ENCODE results near the gene ZNF823.
"Not testable (repeated sequence)": the region's sequence is repeated elsewhere in the genome, so short reads cannot be mapped to it uniquely, and the experiment has no call there.

ZNF823 gene

GRCh38 chr19:11780431-11781020, 41.8 kb upstream of the ZNF823 start:
- DNase-seq = peak; percentile 2
- no peaks in the 10 kb centered on the region for H3K79me2 ChIP-seq (ENCODE audit: control insufficient read depth, insufficient read depth, low read length)
- no peak overlapping the region for H3K18ac ChIP-seq (ENCODE audit: low read length)
- no peaks in the 10 kb centered on the region for H3K4me1 ChIP-seq (ENCODE audit: control insufficient read depth, low read depth, low read length)
- H3K36me3 ChIP-seq (ENCODE audit: control insufficient read depth, insufficient read depth, low read length) = no peaks in the 10 kb centered on the region
- no peak overlapping the region for H4K8ac ChIP-seq (ENCODE audit: low read depth, low read length)
- no peak overlapping the region for H2AK5ac ChIP-seq (ENCODE audit: low read length)
- no peak overlapping the region for H3K56ac ChIP-seq (ENCODE audit: low read length)
- no peak overlapping the region for H3K4me2 ChIP-seq (ENCODE audit: low read length)
- no peak overlapping the region for H4K5ac ChIP-seq (ENCODE audit: low read length)
- H3K23ac ChIP-seq (ENCODE audit: low read length) = no peak overlapping the region
- WGBS (ENCODE audit: extremely low coverage, insufficient coverage, low lambda C conversion rate) = no CpG with 5 or more reads among the region's 7 CpGs
- H3K27me3 ChIP-seq (ENCODE audit: insufficient read depth, low read length, poor library complexity) = no peaks in the 10 kb centered on the region
- no peak overlapping the region for H3K27ac ChIP-seq (ENCODE audit: low read depth, low read length)
- H2BK5ac ChIP-seq (ENCODE audit: low read length) = no peak overlapping the region
- no peak overlapping the region for H2BK120ac ChIP-seq (ENCODE audit: low read depth, low read length)
- no peak overlapping the region for H2BK15ac ChIP-seq (replicated peaks; ENCODE audit: low read depth)
- no peak overlapping the region for H3K4ac ChIP-seq (ENCODE audit: low read depth, low read length)
- H3K4me3 ChIP-seq (ENCODE audit: low read length) = no peak overlapping the region
- no peak overlapping the region for H3K9ac ChIP-seq (ENCODE audit: low read length)
- no peaks in the 10 kb centered on the region for H3K79me1 ChIP-seq (ENCODE audit: low read length)

GRCh38 chr19:11776669-11777068, 37.9 kb upstream of the ZNF823 start:
- not testable (repeated sequence) for H3K18ac ChIP-seq (ENCODE audit: low read length); H3K79me1 ChIP-seq (ENCODE audit: low read length); H2AK5ac ChIP-seq (ENCODE audit: low read length); H3K27ac ChIP-seq (ENCODE audit: low read depth, low read length); H3K9ac ChIP-seq (ENCODE audit: low read length); H2BK5ac ChIP-seq (ENCODE audit: low read length); H3K4me3 ChIP-seq (ENCODE audit: low read length); H4K8ac ChIP-seq (ENCODE audit: low read depth, low read length); H3K4me1 ChIP-seq (ENCODE audit: control insufficient read depth, low read depth, low read length); H3K56ac ChIP-seq (ENCODE audit: low read length); H3K27me3 ChIP-seq (ENCODE audit: insufficient read depth, low read length, poor library complexity); H4K5ac ChIP-seq (ENCODE audit: low read length); H2BK15ac ChIP-seq (replicated peaks; ENCODE audit: low read depth); H3K23ac ChIP-seq (ENCODE audit: low read length); H2BK120ac ChIP-seq (ENCODE audit: low read depth, low read length); H3K36me3 ChIP-seq (ENCODE audit: control insufficient read depth, insufficient read depth, low read length); DNase-seq; H3K4me2 ChIP-seq (ENCODE audit: low read length); H3K4ac ChIP-seq (ENCODE audit: low read depth, low read length); H3K79me2 ChIP-seq (ENCODE audit: control insufficient read depth, insufficient read depth, low read length)
- WGBS (ENCODE audit: extremely low coverage, insufficient coverage, low lambda C conversion rate) = no CpG with 5 or more reads among the region's 11 CpGs

GRCh38 chr19:11771520-11771919, 32.8 kb upstream of the ZNF823 start:
- H3K79me2 ChIP-seq (ENCODE audit: control insufficient read depth, insufficient read depth, low read length); H3K27me3 ChIP-seq (ENCODE audit: insufficient read depth, low read length, poor library complexity); H4K5ac ChIP-seq (ENCODE audit: low read length); H3K9ac ChIP-seq (ENCODE audit: low read length); H2AK5ac ChIP-seq (ENCODE audit: low read length); H3K4me3 ChIP-seq (ENCODE audit: low read length); H2BK5ac ChIP-seq (ENCODE audit: low read length); H3K27ac ChIP-seq (ENCODE audit: low read depth, low read length); H3K36me3 ChIP-seq (ENCODE audit: control insufficient read depth, insufficient read depth, low read length); H3K79me1 ChIP-seq (ENCODE audit: low read length); H2BK120ac ChIP-seq (ENCODE audit: low read depth, low read length); H2BK15ac ChIP-seq (replicated peaks; ENCODE audit: low read depth); H3K4me2 ChIP-seq (ENCODE audit: low read length); H3K4me1 ChIP-seq (ENCODE audit: control insufficient read depth, low read depth, low read length); H3K4ac ChIP-seq (ENCODE audit: low read depth, low read length); H4K8ac ChIP-seq (ENCODE audit: low read depth, low read length); H3K23ac ChIP-seq (ENCODE audit: low read length); H3K56ac ChIP-seq (ENCODE audit: low read length); H3K18ac ChIP-seq (ENCODE audit: low read length): not testable (repeated sequence)
- peak; percentile 43 for DNase-seq
- WGBS (ENCODE audit: extremely low coverage, insufficient coverage, low lambda C conversion rate) = no CpG with 5 or more reads among the region's 11 CpGs

- H3K23ac ChIP-seq (ENCODE audit: low read length) = no peak overlapping the region
- no CpG with 5 or more reads among the region's 4 CpGs for WGBS (ENCODE audit: extremely low coverage, insufficient coverage, low lambda C conversion rate)
- no peaks in the 10 kb centered on the region for H3K79me1 ChIP-seq (ENCODE audit: low read length)
- H3K79me2 ChIP-seq (ENCODE audit: control insufficient read depth, insufficient read depth, low read length) = no peaks in the 10 kb centered on the region
- no peak overlapping the region for H2BK5ac ChIP-seq (ENCODE audit: low read length)
- no peak overlapping the region for H3K4me3 ChIP-seq (ENCODE audit: low read length)
- no peaks in the 10 kb centered on the region for H3K4me1 ChIP-seq (ENCODE audit: control insufficient read depth, low read depth, low read length)
- no peak overlapping the region for H3K4ac ChIP-seq (ENCODE audit: low read depth, low read length)
- H3K27me3 ChIP-seq (ENCODE audit: insufficient read depth, low read length, poor library complexity) = peaks cover 2% of the 10 kb centered on the region
- no peak overlapping the region for H2AK5ac ChIP-seq (ENCODE audit: low read length)
- no peak overlapping the region for H3K18ac ChIP-seq (ENCODE audit: low read length)
- no peak overlapping the region for H2BK15ac ChIP-seq (replicated peaks; ENCODE audit: low read depth)
- no peaks in the 10 kb centered on the region for H3K36me3 ChIP-seq (ENCODE audit: control insufficient read depth, insufficient read depth, low read length)
- no peak overlapping the region for H3K27ac ChIP-seq (ENCODE audit: low read depth, low read length)
- DNase-seq = no peak
- H3K56ac ChIP-seq (ENCODE audit: low read length) = no peak overlapping the region
- no peak overlapping the region for H2BK120ac ChIP-seq (ENCODE audit: low read depth, low read length)
- H4K5ac ChIP-seq (ENCODE audit: low read length) = no peak overlapping the region
- no peak overlapping the region for H4K8ac ChIP-seq (ENCODE audit: low read depth, low read length)
- no peak overlapping the region for H3K9ac ChIP-seq (ENCODE audit: low read length)
- H3K4me2 ChIP-seq (ENCODE audit: low read length) = no peak overlapping the region
These were observed 31.2 kb upstream of the ZNF823 start for GRCh38 chr19:11769995-11770394.

GRCh38 chr19:11767633-11768133, 28.9 kb upstream of the ZNF823 start:
- Histone ChIP-seq H3K36me3 (ENCODE audit: control insufficient read depth, insufficient read depth, low read length) (no peaks in the 10 kb centered on the region), H2BK120ac (ENCODE audit: low read depth, low read length) (no peak overlapping the region), H2BK5ac (ENCODE audit: low read length) (no peak overlapping the region), H4K5ac (ENCODE audit: low read length) (no peak overlapping the region), H3K27me3 (ENCODE audit: insufficient read depth, low read length, poor library complexity) (peaks cover 2% of the 10 kb centered on the region), H3K79me1 (ENCODE audit: low read length) (no peaks in the 10 kb centered on the region), H2AK5ac (ENCODE audit: low read length) (no peak overlapping the region), H3K9ac (ENCODE audit: low read length) (peak overlapping the region; percentile 34), H3K79me2 (ENCODE audit: control insufficient read depth, insufficient read depth, low read length) (no peaks in the 10 kb centered on the region), H3K4ac (ENCODE audit: low read depth, low read length) (no peak overlapping the region), H3K18ac (ENCODE audit: low read length) (no peak overlapping the region), H3K27ac (ENCODE audit: low read depth, low read length) (no peak overlapping the region), H3K4me1 (ENCODE audit: control insufficient read depth, low read depth, low read length) (no peaks in the 10 kb centered on the region), H3K23ac (ENCODE audit: low read length) (no peak overlapping the region), H2BK15ac (replicated peaks; ENCODE audit: low read depth) (no peak overlapping the region), H4K8ac (ENCODE audit: low read depth, low read length) (no peak overlapping the region), H3K4me2 (ENCODE audit: low read length) (no peak overlapping the region), H3K4me3 (ENCODE audit: low read length) (no peak overlapping the region), H3K56ac (ENCODE audit: low read length) (peak overlapping the region; percentile 79)
- no CpG with 5 or more reads among the region's 20 CpGs for WGBS (ENCODE audit: extremely low coverage, insufficient coverage, low lambda C conversion rate)
- peak; percentile 6 for DNase-seq
